SK-N-SH (cell line): ENCODE data around the gene SFT2D3. TPM values are rescaled to one million over a fixed set of nuclear protein-coding genes. Genes with fewer than 3 reads are reported as not detected.

Experiments
- CTCF ChIA-PET: fragments of 300-600, 350-600 bp; formaldehyde crosslinking; extraction: SDS; loops from one replicate; lab custom pipeline; 2021; lab: Yijun Ruan, JAX
- POLR2A ChIA-PET: fragments of 350-600 bp; sonication (Branson Sonifier 250); formaldehyde crosslinking; extraction: SDS; loops from one replicate; lab custom pipeline; 2020; ENCODE audit warnings: antibody characterized with exemption, inconsistent platforms; lab: Yijun Ruan, JAX
- DNase-seq: peaks from one replicate; pipeline ENCODE4 v3.0.0; 2012
- H2AFZ ChIP-seq: fragments of 200-600 bp; sonication (generic); 2 replicates; pipeline ENCODE4 v1.8.1; 2016; ENCODE audit warnings: antibody characterized with exemption, mild to moderate bottlenecking, low read depth
- H3F3A ChIP-seq: fragments of 200-600 bp; sonication (generic); replicated peaks from 2 replicates; pipeline ENCODE3; 2016; ENCODE audit warnings: antibody characterized with exemption, mild to moderate bottlenecking; ENCODE audit not compliant: insufficient read depth
- H3K27ac ChIP-seq, 2 experiments: fragments of 200-500 bp in 1 of 2; fragments of 200-600 bp in 1 of 2; sonication (Bioruptor generic) in 1 of 2; sonication (generic), shearing (Covaris generic) in 1 of 2; 2 replicates each; pipeline versions ENCODE4 v1.5.1 to v1.6.1; 2014 to 2016; ENCODE audit warnings: low read depth in 2 of 2, inconsistent platforms in 1 of 2, low read length in 1 of 2, mild to moderate bottlenecking in 1 of 2, mixed read lengths in 1 of 2
- H3K27me3 ChIP-seq: fragments of 200-600 bp; sonication (generic), shearing (Covaris generic); 2 replicates; pipeline ENCODE4 v1.6.1; 2016; ENCODE audit warnings: mixed run types; ENCODE audit not compliant: insufficient read depth
- H3K36me3 ChIP-seq, 2 experiments: fragments of 200-500 bp in 1 of 2; fragments of 200-600 bp in 1 of 2; sonication (Bioruptor generic) in 1 of 2; sonication (generic) in 1 of 2; replicated peaks in 1 of 2; 2 replicates each; pipeline versions ENCODE3 to v1.5.1; 2014 to 2016; ENCODE audit warnings: low read length in 1 of 2, mild to moderate bottlenecking in 1 of 2; ENCODE audit not compliant: insufficient read depth in 2 of 2, control insufficient read depth in 1 of 2
- H3K4me1 ChIP-seq, 2 experiments: fragments of 200-500 bp in 1 of 2; fragments of 200-600 bp in 1 of 2; sonication (Bioruptor generic) in 1 of 2; sonication (generic), shearing (Covaris generic) in 1 of 2; 2 replicates each; pipeline versions ENCODE4 v1.5.1 to v1.6.1; 2014 to 2016; ENCODE audit warnings: low read depth in 1 of 2, low read length in 1 of 2, mixed run types in 1 of 2; ENCODE audit not compliant: insufficient read depth in 2 of 2, control insufficient read depth in 1 of 2
- H3K4me2 ChIP-seq: fragments of 200-600 bp; sonication (generic), shearing (Covaris generic); 2 replicates; pipeline ENCODE4 v1.6.1; 2017; ENCODE audit warnings: mixed run types
- H3K4me3 ChIP-seq, 2 experiments: fragments of 200-500 bp in 1 of 2; fragments of 200-600 bp in 1 of 2; sonication (Bioruptor generic) in 1 of 2; sonication (generic), shearing (Covaris generic) in 1 of 2; 2 replicates each; pipeline versions ENCODE4 v1.5.1 to v1.8.1; 2014 to 2016; ENCODE audit warnings: low read depth in 2 of 2, inconsistent platforms in 1 of 2, low read length in 1 of 2, mild to moderate bottlenecking in 1 of 2, mixed read lengths in 1 of 2, moderate library complexity in 1 of 2
- H3K79me2 ChIP-seq: fragments of 200-600 bp; sonication (generic); 2 replicates; pipeline ENCODE4 v1.8.1; 2017; ENCODE audit warnings: mild to moderate bottlenecking; ENCODE audit not compliant: insufficient read depth
- H3K9ac ChIP-seq: fragments of 200-600 bp; sonication (generic); 2 replicates; pipeline ENCODE4 v1.6.1; 2017; ENCODE audit warnings: mixed run types
- H3K9me2 ChIP-seq: fragments of 200-600 bp; sonication (generic); 2 replicates; pipeline ENCODE4 v1.6.1; 2017; ENCODE audit warnings: mixed run types
- H3K9me3 ChIP-seq: fragments of 200-600 bp; sonication (generic); 2 replicates; pipeline ENCODE4 v1.6.1; 2017; ENCODE audit warnings: mixed run types, mild to moderate bottlenecking, moderate library complexity
- H4K20me1 ChIP-seq: fragments of 200-600 bp; sonication (generic); 2 replicates; pipeline ENCODE4 v1.6.1; 2017; ENCODE audit warnings: mild to moderate bottlenecking, mixed run types; ENCODE audit not compliant: insufficient read depth
- EZH2phosphoT487 ChIP-seq: fragments of 200-600 bp; sonication (generic); IDR thresholded peaks from 2 replicates; pipeline ENCODE4 v1.6.1; 2017; ENCODE audit warnings: low read depth, mixed run types, mild to moderate bottlenecking, antibody characterized with exemption, moderate library complexity, borderline replicate concordance
- FOXJ3 ChIP-seq: sonication (generic); formaldehyde crosslinking; IDR thresholded peaks from 2 replicates; pipeline ENCODE4 v1.5.1; 2020; ENCODE audit warnings: mild to moderate bottlenecking, missing genetic modification reagents
- FOXM1 ChIP-seq: IDR thresholded peaks from 2 replicates; pipeline ENCODE4 v1.4.0; 2012; ENCODE audit warnings: low read depth, mild to moderate bottlenecking
- MAX ChIP-seq: IDR thresholded peaks from 2 replicates; pipeline ENCODE4 v1.4.0; 2012; ENCODE audit warnings: low read depth
- POLR2AphosphoS5 ChIP-seq: IDR thresholded peaks from 2 replicates; pipeline ENCODE4 v1.6.1; 2012; ENCODE audit warnings: low read depth, low read length
- RCOR1 ChIP-seq: fragments of 150-350 bp; IDR thresholded peaks from 2 replicates; pipeline ENCODE4 v1.6.1; 2017; ENCODE audit warnings: antibody characterized with exemption, low read length
- RXRA ChIP-seq: IDR thresholded peaks from 2 replicates; pipeline ENCODE4 v1.4.0; 2012; ENCODE audit warnings: low read depth, mild to moderate bottlenecking, borderline replicate concordance
- SMC3 ChIP-seq: IDR thresholded peaks from 2 replicates; pipeline ENCODE4 v1.6.1; 2012; ENCODE audit warnings: low read depth, low read length, improper control_type of control experiment
- TEAD4 ChIP-seq: IDR thresholded peaks from 2 replicates; pipeline ENCODE4 v1.4.0; 2012; ENCODE audit warnings: mild to moderate bottlenecking, borderline replicate concordance; ENCODE audit not compliant: insufficient read depth
- ZBTB33 ChIP-seq: IDR thresholded peaks from 2 replicates; pipeline ENCODE4 v1.4.0; 2012; ENCODE audit warnings: low read depth, borderline replicate concordance
- WGBS: methylation state at CpG from one replicate; pipeline ENCODE4 v1.1.6; 2017; ENCODE audit warnings: low lambda C conversion rate; 5-methylcytosine and 5-hydroxymethylcytosine counted together
- polyA plus RNA-seq, 3 experiments: library from polyadenylated mRNA; depleted of rRNA; stranded (reverse); fragments of >200 nt; gene quantifications; 2 replicates each; pipeline ENCODE4 v1.2.3, GENCODE V29; 2012

The SFT2D3 gene
- polyA plus RNA-seq, 1 of the 3 experiments (the other 2 are of a cell fraction): 3.2 TPM

GRCh38 chr2:127660291-127660578 lies 41.1 kb upstream of the SFT2D3 start:
- Histone ChIP-seq H3K36me3 (no peaks in the 10 kb centered on the region), H3K9ac (no peak overlapping the region), H3K9me3 (no peaks in the 10 kb centered on the region), H3K9me2 (no peaks in the 10 kb centered on the region)
- TF ChIP-seq FOXM1 (no peak), ZBTB33 (no peak), MAX (no peak), RCOR1 (no peak)
- TF ChIP-seq, all 33 proteins: peak for 0
- Histone ChIP-seq H2AFZ (no peak overlapping the region), H3K79me2 (no peaks in the 10 kb centered on the region), H3K4me1 (peaks cover 0 to 28% of the 10 kb centered on the region in 2 experiments; a peak in 1 of 4 replicates), H3K4me3 (no peak overlapping the region), H3K27me3 (no peaks in the 10 kb centered on the region), H3K4me2 (no peak overlapping the region), H4K20me1 (no peaks in the 10 kb centered on the region), H3K27ac (no peak overlapping the region), H3F3A (no peaks in the 10 kb centered on the region)
- DNase-seq: no peak
- ChIA-PET POLR2A (no interaction called here), CTCF (no interaction called here)
- WGBS: 85% methylated on average over 10 of the region's 10 CpGs

GRCh38 chr2:127661072-127661649 lies 40.1 kb upstream of the SFT2D3 start:
- Histone ChIP-seq H3K9me2 (no peaks in the 10 kb centered on the region), H3K9ac (no peak overlapping the region), H2AFZ (no peak overlapping the region), H3K79me2 (no peaks in the 10 kb centered on the region), H3K4me3 (no peak overlapping the region), H4K20me1 (no peaks in the 10 kb centered on the region), H3K9me3 (no peaks in the 10 kb centered on the region), H3F3A (no peaks in the 10 kb centered on the region), H3K4me2 (no peak overlapping the region), H3K27ac (no peak overlapping the region), H3K36me3 (no peaks in the 10 kb centered on the region), H3K4me1 (peaks cover 0 to 21% of the 10 kb centered on the region in 2 experiments; a peak in 1 of 4 replicates), H3K27me3 (no peaks in the 10 kb centered on the region)
- TF ChIP-seq SMC3: no peak
- TF ChIP-seq RXRA: no peak
- no peak for TF ChIP-seq POLR2AphosphoS5
- TF ChIP-seq TEAD4: no peak
- TF ChIP-seq FOXJ3 (CRISPR knock-in tag): no peak
- TF ChIP-seq EZH2phosphoT487: no peak
- WGBS: 95% methylated on average over 7 of the region's 14 CpGs
- ChIA-PET POLR2A (no interaction called here), CTCF (interaction anchor here (1.9 kb wide), 1 partner anchor 11 kb away, joined by 11 read pairs; no protein-coding TSS in a partner anchor)
- DNase-seq: no peak
